Left lobe of liver (tissue), 2 donors: ENCODE measurements around the gene AFF3. TPM values are rescaled to one million over a fixed set of nuclear protein-coding genes. Genes with fewer than 3 reads are reported as not detected.
"Not testable (repeated sequence)": the region's sequence is repeated elsewhere in the genome, so short reads cannot be mapped to it uniquely, and the experiment has no call there.

Experiments
- ATAC-seq: fragments of 200-7000 bp; cut with Tn5 transposase; one replicate; pipeline ENCODE4 v1.9.1; 2020; ENCODE audit warnings: mild to moderate bottlenecking, moderate library complexity
- DNase-seq: peaks from one replicate; pipeline ENCODE4 v3.0.0-alpha.2; 2020; ENCODE audit warnings: low spot score
- total RNA-seq: library from RNA; stranded (reverse); gene quantifications from one replicate; pipeline ENCODE4 v1.2.1, GENCODE V29; 2021
- donor health status: DM: no; HTN: no; CAD: no; lungs with moderate emphysema.
- donor health status: DM: no; HTN: yes; CAD: no.

AFF3 gene
- total RNA-seq = 2.3 TPM

DNA sequence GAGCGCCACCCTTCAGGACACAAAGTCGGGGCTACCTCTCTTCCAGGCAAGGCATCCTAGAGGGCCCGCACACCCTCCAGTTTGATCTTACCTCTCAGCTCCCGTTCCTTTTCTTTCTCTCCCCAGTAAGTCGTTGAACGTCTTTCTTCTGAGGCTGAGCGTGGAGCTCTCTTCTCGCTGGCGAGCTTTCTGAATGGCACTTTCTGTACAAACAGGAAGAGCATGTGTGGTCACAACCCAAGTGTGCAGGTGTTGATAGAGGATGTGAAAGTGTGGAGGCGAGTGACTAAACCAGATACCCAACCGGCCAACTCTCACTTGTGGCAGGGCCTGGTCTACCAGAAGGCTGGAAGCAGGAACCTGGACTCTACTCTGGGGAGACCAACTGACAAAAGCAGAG, at the start of gene AFF3:
TSS of gene AFF3 (minus strand) at position 198 of the 400 bp plus-strand sequence. CDS start 38,136 bp downstream, outside the sequence.
- DNase-seq (no peak), ATAC-seq (no peak)

DNA sequence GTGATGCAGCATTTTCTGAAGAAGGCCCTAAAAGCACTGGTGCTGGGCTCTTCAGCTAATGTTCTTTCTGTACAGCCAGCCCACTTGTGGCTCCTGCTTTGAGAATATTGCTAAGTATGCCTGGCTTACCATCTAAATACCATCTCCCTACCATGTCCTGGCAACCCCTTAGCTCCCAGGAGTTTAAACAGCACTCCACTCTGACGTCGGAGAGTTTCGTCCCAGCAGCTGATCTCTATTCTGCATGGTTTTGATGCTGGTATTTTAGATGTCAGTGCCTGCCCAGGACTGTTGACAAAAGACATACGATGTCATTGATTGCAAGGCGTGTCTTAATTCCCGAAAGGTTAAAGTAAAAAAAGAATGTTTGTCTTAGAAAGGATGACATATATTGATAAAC, 47.0 kb upstream of the AFF3 start:
- DNase-seq (no peak), ATAC-seq (no peak)

DNA sequence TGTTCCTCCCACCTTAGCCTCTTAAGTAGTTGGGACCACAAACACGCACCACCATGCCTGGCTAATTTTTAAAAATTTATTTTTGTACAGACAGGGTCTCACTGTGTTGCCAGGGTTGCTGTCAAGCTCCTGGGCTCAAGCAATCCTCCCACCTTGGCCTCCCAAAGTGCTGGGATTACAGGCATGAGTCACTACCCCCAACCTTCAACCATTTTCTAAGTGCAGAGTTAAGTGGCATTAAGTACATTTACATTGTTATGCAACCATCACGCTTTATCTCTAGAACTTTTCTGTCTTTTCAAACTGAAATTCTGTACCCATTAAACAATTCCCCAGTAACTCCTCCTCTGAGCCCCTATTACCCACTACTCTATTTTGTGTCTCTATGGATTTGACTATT, 45.9 kb upstream of the AFF3 start:
- ATAC-seq (no peak), DNase-seq (no peak)

DNA sequence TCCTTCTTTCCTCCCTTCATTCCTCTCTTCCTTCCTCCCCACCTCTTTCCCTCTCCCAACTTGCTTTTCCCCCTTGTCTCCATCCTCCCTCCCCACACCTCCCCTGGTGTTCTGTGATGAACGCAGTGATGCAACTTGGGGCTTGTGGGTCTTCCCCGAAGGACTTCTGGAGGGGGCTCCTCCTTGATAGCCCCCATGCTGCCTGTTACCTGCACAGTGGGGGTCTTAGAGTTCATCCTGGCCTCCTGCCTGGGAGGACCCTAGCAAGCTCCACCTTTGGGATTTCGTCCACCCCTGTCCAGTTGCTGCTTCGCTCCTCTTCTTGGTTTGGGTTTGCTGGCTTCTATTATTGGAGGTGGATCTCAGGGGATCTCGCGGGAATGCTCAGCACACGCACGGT, 43.7 kb upstream of the AFF3 start:
- ATAC-seq (no peak), DNase-seq (no peak)

DNA sequence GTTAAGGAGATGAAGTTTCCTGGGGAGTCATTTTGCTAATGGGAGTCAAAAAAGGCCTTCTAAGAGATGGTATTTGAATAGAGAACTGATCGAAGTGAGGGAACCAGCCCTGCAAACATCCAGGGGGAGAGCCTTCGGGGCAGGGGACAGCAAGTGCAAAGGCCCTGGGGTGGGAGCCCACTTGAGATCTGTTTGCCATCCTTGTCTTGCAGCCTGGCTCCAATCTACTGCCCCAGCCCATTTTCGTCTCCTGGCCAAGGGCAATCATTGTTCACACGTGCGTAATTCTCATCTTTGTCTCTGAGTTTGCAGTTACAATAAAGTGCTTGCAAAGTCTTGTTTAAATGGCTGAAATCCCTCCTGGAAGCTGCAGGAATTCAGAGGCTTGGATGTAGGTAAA, 43.1 kb upstream of the AFF3 start:
- ATAC-seq = no peak
- no peak for DNase-seq

DNA sequence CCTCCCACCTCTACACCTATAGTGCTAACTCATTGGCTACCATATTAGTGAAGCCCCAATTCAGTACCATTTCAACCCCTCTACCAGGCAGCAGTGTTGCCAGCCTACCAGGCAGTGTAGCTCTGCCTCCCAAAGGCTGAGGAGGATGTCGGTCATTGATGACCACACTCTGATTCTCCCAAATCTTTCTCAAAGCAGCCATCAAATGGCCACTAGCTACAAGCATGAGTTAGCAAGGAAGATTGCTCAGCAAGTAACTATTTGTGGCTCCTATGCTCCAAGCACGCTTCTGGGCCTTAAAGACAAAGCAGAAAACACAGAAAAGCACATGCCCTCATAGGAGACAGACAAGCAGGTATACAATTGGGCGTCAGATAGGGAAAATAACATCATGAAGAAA, 42.7 kb upstream of the AFF3 start:
- ATAC-seq (no peak), DNase-seq (no peak)

- no peak for DNase-seq
- ATAC-seq = no peak
Observed at GRCh38 chr2:100184055-100184737, 41.8 kb upstream of the AFF3 start.

DNA sequence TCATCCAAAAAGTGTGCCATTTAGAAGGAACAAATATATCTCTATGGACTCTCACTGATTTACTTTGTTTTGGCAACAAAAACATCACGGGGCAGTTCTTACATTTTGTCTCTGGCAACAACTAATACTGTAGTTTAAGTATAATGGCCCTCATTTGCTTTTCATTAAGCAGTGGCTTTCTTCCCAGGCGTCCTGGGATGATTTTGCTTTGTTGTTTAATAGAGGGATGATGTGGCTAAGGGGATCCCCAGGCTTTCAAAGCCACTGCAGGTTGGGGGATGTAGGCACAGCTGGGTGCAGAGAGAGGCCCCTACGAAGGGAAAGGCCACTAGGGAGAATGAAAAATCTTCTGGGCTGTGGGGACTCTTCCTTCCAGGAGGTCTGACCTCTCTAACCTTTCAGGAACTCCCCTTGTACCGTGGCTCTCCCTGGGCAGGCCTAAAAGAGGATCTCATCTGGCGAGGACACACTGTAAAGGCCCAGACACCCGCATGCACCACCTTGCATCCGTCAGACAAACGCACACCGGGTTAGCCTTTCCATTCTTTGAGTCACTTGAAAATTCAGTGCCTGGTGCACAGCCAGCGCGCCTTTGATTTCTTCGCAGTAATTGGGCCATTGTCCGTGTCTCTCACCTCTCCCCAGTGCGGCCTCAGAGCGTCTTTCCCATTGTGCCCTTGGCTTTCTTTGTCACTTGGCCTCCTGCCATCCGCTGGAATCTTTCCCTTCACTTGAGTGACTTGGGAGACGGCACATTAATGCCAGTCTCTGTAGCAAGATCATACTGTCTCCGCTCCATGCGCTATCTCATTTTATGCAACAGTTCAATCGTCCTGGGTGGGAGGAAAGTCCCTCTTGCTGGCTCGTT, 40.3 kb upstream of the AFF3 start:
- ATAC-seq = no peak
- no peak for DNase-seq

DNA sequence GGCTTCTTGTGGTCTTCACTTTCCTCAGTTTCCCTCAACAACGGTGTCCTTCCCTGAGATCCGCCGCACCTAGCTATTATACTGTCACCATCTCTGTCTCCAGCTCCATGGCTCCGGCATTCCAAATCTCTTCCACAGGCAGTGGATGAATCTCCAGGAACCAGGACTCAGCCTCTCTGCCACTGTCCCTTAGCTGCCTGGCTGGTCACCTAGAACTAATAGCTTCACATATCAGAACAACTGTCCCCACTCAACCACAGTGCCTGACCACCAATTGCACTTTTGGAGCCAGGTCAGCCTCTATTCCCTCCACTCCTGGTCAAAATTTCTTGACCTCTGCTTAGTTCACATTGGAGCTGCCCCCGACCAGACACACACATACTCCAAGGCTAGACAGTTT, 38.1 kb upstream of the AFF3 start:
- ATAC-seq = no peak
- no peak for DNase-seq

DNA sequence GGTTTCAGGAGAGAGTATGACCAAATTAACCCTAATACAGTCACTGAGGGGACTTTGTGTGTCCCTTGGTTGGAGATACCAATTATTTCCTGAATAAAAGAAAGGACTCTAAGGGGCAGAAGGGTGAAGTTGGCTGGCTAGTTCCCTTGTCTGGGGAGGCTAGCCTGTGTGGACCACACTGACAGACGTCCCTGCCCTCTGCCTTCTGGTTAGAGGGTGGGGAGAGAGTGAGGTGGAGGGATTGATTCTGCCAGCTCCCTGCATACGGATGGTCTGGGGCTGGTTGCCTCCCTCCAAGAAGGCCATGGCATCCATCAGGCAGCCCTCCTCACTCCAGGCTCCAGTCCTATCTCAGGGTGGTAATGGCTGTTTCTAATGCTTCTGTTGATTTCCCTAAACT, 37.4 kb upstream of the AFF3 start:
- ATAC-seq = no peak

DNA sequence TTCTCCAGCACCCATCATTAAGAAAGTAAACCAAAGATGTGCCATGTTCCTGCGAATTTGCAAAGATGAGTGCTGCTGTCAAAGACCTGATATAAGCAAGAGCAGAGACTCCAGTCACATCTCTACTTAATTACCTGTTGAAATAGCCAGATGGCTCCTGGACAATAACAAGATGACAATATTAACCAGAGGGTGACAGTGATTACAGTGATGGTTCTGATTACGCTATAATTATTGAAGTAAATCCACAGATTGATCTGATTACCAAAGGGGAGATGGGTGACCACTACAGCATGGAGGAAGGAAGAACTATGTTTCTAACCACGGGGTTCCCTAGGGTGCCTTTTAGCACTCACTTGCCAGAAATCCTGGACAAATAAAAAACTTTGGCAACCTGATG, 36.5 kb upstream of the AFF3 start:
- DNase-seq (no peak), ATAC-seq (no peak)

More for the DNA sequence above, 37.4 kb upstream of the AFF3 start:
- DNase-seq = no peak

GRCh38 chr2:100178085-100178788, 35.8 kb upstream of the AFF3 start:
- DNase-seq (peak; percentile 55), ATAC-seq (peak; percentile 95)

GRCh38 chr2:100176925-100177324, 34.5 kb upstream of the AFF3 start:
- ATAC-seq = no peak
- DNase-seq = no peak

DNA sequence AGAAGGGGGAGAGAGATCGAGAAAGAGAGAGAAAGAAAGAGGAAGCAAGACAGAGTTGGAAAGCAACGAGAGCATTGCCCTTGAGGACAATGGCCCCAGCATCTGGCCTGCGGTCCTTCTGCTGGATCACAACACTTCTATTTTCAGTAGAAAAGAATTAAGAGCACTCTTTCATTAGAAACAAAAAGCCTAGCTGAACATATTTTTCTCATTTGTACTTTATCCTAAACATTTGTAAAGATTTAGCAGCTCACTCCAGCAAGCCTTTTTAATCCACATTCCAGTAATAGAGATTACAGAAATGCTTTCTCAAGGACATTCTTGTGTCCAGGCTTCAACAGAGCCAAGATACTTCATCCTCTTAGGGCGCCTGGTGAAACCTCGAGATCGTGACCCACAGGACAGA, 31.6 kb upstream of the AFF3 start:
- ATAC-seq = peak; percentile 68
- no peak for DNase-seq

DNA sequence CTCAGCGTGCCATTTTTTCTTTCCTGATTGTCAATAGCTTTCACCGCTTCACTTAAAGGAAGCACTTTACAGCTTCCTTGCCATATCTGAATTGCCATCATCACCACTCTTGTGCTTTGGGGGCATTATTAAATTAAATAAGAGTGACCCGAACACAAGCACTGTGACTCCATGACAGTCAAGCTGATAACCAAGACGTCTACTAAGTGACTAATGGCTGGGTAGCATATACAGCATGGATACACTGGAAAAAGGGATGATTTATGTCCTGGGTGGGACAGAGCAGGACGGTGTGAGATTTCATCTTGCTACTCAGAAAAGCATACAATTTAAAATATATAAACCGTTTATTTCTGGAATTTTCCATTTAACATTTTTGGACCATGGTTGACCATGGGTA, 24.3 kb upstream of the AFF3 start:
- DNase-seq = no peak
- no peak for ATAC-seq

- no peak for DNase-seq
- no peak for ATAC-seq
Observed at GRCh38 chr2:100163605-100164004, 21.2 kb upstream of the AFF3 start.

DNA sequence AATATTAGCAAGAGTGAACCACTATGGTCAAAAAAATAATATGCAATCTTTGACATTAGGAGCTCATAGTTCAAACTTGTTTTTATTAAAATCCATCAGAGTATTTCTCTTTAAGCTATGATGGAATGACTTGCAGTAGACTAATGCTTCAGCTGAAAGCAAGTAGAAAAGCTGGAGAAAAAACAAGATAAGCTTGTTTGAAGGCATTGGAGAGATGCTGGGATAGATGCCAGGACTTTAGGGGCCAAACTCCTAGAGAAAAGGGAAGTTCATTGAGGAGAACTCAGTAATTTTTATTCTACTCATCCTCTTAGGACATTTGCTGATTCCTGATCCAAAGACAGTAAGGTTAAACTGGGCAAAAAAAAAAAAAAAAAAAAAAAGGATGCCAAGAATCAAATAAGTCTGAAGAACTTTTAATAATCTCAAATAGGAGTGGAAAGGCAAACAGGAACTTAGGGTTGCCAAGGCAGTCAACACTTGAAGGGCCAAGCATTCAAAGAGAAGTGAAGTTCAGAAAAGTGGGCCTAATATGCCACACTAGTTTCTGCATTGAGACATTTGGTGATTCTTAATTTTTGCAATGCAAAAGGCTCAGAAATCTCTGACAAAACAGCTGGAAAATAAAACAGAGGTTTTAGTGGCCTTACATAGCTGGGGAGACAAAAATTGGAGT, 19.7 kb upstream of the AFF3 start:
- DNase-seq (no peak), ATAC-seq (no peak)

GRCh38 chr2:100160396-100160795, 18.0 kb upstream of the AFF3 start:
- DNase-seq (no peak), ATAC-seq (no peak)

GRCh38 chr2:100151832-100152231, 9.4 kb upstream of the AFF3 start:
- DNase-seq, ATAC-seq: not testable (repeated sequence)

GRCh38 chr2:100151310-100151709, 8.9 kb upstream of the AFF3 start:
- no peak for ATAC-seq
- DNase-seq = no peak

DNA sequence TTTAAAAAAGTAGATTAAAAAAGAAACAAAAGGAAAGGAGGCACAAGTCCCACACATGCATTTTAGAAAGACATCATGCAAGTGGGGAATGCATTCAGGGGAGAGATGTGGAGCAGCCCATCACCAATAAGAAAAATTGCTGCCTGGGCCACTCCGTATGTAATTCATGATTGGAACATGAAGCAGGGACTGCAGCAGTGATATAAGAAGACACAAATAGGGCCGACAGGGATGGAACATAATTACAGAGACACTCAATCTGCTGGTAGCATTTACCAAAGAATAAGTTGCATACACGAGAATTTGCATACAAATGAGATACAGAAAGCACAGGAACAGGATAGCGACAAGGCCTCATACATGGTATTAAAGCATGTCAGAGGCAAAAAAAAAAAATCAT, 6.5 kb upstream of the AFF3 start:
- DNase-seq (no peak), ATAC-seq (no peak)
